Fibroblast of skin of right biceps (primary cell): ENCODE data around the gene CTSA.
A peak's percentile ranks its signal among the peaks of the same experiment; 100 is the strongest.

Experiments used
- DNase-seq: peaks from one replicate; pipeline ENCODE4 v3.0.0-alpha.2; 2013

The CTSA gene

DNA sequence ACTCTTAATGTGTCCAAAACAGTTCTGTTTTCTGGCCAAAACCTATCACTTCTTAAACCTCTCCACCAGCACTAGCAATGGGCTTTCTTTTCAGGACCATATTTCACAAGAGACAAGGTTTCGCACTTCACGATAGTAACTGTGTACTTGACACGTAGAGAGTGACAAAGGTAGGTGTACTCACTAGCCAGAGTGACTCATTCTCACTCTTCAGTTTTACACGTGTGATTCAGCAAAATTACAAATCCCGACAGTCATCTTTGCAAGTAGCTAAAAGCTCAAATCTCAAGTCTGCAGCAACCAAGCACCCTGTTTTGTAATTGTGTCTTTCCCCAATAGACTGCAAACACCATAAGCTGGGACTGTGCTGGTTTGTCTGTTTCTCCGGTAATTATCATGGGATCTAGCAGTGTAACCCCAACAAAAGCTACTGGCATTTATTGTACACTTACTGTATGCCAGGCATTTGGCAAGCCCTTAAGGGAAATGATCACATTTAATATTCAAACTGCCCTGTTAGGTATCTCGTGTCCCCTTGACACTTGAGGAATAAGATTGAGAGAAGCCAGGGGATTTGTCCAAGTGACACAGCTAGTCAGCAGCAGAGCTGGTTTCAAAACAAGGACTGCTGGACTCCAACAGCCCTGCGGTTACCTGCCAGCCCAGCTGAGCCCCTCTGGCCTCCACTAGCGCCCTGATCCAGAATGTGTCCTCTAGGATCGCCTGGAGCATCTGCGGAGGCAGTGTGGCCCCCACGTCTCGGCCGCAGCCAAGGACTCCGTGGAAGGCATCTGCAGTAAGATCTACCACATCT lies 53.2 kb downstream of the CTSA start:
- DNase-seq = no peak

DNA sequence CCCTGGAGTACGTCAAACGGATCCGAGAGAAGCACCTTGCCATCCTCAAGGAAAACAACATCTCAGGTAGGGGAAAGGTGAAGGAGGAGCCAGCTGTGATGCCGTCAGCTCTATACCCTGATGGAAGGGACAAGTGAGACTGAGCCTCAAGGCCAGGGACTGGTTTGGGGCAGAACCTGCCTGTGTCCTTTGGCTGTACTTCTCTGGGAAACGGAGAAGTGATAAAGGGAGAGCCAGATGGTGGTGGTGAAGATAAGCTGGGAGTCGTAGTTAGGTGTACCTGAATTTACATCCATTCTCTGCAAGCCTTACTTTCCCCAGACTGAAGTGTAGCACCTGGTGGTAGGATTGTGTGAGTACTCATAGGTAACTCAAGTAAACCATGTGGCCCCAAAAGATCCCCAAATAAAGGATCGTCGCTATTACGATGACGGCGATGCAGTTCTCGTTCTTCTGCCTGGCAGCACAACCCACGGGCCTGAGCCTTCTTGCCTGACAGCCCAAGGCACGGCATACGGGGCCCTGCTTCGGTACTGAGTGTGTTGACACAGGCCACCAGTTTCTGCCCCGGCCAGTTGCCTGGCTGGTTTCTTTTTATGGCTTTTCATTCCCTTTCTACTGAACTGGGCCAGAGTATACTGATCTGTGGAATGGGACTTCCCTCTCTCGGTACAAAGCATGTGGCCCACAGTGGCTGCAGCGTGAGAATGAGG lies 54.0 kb downstream of the CTSA start:
- no peak for DNase-seq

DNA sequence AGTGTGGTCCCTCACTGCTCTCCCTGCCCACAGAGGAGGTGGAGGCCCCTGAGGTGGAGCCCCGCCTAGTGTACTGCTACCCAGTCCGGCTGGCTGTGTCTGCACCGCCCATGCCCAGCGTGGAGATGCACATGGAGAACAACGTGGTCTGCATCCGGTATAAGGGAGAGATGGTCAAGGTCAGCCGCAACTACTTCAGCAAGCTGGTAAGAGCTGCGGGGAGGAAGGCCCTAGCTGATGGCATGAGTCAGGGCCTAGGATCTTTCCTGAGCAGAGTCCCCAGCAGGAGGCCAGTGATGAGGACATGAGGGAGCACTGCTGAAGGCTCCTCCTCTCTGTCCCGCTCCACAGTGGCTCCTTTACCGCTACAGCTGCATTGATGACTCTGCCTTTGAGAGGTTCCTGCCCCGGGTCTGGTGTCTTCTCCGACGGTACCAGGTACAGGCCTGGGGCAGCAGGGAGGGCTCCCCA lies 54.6 kb downstream of the CTSA start:
- DNase-seq = peak; percentile 38

DNA sequence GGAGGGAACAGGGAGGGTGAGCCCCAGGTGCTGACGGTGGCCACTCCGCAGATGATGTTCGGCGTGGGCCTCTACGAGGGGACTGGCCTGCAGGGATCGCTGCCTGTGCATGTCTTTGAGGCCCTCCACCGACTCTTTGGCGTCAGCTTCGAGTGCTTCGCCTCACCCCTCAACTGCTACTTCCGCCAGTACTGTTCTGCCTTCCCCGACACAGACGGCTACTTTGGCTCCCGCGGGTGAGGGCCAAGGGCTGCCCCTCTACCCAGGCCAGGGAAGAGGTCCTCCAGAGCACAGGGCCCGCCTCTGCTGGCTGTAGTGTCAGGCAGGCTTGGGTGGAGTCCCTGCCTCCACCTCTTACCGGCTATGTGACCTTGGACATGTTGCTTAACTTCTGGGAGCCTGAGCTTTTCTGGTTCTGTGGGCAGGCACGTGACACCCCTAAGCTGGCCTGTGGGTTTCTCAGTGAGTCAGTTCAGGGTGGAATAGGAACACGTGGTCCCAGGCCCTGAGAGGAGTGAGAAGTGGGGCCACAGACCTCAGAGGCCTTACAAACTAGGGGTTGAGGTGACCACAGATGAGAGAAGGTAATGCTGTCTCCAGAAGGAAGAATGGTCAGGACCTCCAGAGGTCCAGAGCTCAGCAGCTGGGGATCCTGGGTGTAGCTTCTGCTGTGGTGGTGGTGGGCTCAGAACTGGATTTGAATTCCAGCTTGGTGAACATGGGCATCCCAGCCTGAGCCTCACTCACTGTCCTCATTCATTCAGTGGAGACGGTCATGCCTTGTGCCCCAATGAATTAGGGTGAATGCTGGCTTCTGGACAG lies 55.2 kb downstream of the CTSA start:
- DNase-seq = no peak

DNA sequence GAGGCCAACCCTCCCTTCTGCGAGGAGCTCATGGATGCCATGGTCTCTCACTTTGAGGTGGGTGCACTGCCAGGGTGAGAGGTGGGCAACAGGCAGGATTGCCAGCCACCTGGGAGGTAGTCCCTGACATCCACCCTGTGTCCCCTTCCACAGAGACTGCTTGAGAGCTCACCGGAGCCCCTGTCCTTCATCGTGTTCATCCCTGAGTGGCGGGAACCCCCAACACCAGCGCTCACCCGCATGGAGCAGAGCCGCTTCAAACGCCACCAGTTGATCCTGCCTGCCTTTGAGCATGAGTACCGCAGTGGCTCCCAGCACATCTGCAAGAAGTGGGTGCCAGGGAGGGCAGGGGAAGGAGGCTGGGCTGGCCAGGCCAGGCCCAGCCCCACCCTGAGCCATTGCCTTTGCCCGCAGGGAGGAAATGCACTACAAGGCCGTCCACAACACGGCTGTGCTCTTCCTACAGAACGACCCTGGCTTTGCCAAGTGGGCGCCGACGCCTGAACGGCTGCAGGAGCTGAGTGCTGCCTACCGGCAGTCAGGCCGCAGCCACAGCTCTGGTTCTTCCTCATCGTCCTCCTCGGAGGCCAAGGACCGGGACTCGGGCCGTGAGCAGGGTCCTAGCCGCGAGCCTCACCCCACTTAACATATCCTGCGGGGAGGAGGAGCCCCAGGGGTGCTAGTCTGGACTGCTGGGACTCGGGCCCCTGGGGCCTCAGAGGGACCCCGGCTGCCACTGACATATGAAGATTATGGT lies 56.2 kb downstream of the CTSA start:
- DNase-seq = no peak

DNA sequence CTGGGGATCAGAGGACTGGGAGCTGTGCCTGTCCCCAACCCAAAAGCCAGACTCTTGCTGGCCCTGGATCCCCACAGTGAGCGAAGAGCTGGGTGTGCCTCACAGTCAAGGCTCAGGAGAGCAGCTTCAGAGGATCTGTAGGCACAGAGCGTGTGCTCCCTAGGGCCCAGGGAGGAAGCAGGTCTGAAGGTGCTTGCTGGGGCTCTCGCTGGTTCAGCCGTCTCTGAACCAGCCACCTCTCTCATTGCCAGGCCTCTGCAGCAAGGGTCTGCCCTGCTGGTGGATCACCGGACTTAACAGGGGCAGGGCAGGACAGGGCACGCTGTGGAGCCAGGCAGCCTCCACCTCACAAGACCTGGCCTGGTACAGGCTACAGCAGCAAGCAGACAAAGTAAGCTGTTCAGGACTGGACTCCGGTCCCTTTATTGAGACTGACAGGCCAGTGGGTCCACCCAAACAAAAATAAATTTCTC lies 57.2 kb downstream of the CTSA start:
- no peak for DNase-seq
